B cell (primary cell): ENCODE data around the gene GRID1. TPM values are rescaled to one million over a fixed set of nuclear protein-coding genes. Genes with fewer than 3 reads are reported as not detected.

Source experiments
- ATAC-seq: fragments of 200-7000 bp; cut with Tn5 transposase; one replicate; pipeline ENCODE4 v1.10.0; 2021; ENCODE audit warnings: low read depth, mild to moderate bottlenecking, moderate number of reproducible peaks, moderate library complexity
- CTCF ChIA-PET: fragments of 350-600 bp; sonication (Branson Sonifier 250); formaldehyde crosslinking; loops from one replicate; lab custom pipeline; 2021; ENCODE audit warnings: antibody characterized with exemption, inconsistent platforms; lab: Charles Lee
- POLR2A ChIA-PET: fragments of 350-600 bp; sonication (Branson Sonifier 250); formaldehyde crosslinking; loops from one replicate; lab custom pipeline; 2021; ENCODE audit warnings: antibody characterized with exemption; lab: Charles Lee
- DNase-seq: peaks from one replicate; pipeline ENCODE4 v3.0.0; 2013
- H2AFZ ChIP-seq: 2 replicates; pipeline ENCODE4 v1.6.1; 2012; ENCODE audit warnings: mild to moderate bottlenecking, low read depth, low read length; ENCODE audit not compliant: insufficient read depth, poor library complexity, severe bottlenecking
- H3K27ac ChIP-seq, 2 donors: 1 replicate in 1 of 2; 2 replicates in 1 of 2; pipeline ENCODE4 v1.5.1; 2012 to 2013; ENCODE audit warnings: low read length in 2 of 2, mild to moderate bottlenecking in 2 of 2, moderate library complexity in 1 of 2
- H3K27me3 ChIP-seq, 4 experiments: fragments of 200-600 bp in 1 of 4; sonication (generic) in 1 of 4; replicated peaks in 1 of 4; 1 replicate in 2 of 4; 2 replicates in 2 of 4; pipeline versions ENCODE4 v1.6.1 to v1.7.0; 2013 to 2016; ENCODE audit warnings: low read length in 3 of 4, mild to moderate bottlenecking in 2 of 4, mixed read lengths in 1 of 4, moderate library complexity in 1 of 4; ENCODE audit not compliant: insufficient read depth in 4 of 4, control insufficient read depth in 3 of 4; ENCODE audit errors: control extremely low read depth in 1 of 4
- H3K36me3 ChIP-seq, 2 experiments: replicated peaks in 1 of 2; 1 replicate in 1 of 2; 2 replicates in 1 of 2; pipeline versions ENCODE4 v1.6.1 to v1.7.1; 2013; ENCODE audit warnings: low read length in 1 of 2; ENCODE audit not compliant: insufficient read depth in 2 of 2, control insufficient read depth in 1 of 2; ENCODE audit errors: control extremely low read depth in 1 of 2, extremely low read depth in 1 of 2
- H3K4me1 ChIP-seq, 2 donors: fragments of 200-600 bp in 1 of 2; sonication (generic) in 1 of 2; 1 replicate in 1 of 2; 2 replicates in 1 of 2; pipeline versions ENCODE4 v1.5.1 to v1.6.1; 2013 to 2017; ENCODE audit warnings: low read length in 2 of 2; ENCODE audit not compliant: control insufficient read depth in 2 of 2, insufficient read depth in 2 of 2
- H3K4me2 ChIP-seq: replicated peaks from 2 replicates; pipeline ENCODE3; 2012; ENCODE audit warnings: mild to moderate bottlenecking, low read depth, low read length; ENCODE audit not compliant: poor library complexity, severe bottlenecking
- H3K4me3 ChIP-seq, 5 experiments: fragments of 200-600 bp in 1 of 5; sonication (generic) in 1 of 5; 1 replicate in 3 of 5; 2 replicates in 2 of 5; pipeline versions ENCODE4 v1.5.1 to v1.7.0; 2011 to 2016; ENCODE audit warnings: low read length in 4 of 5, mild to moderate bottlenecking in 4 of 5, low read depth in 2 of 5, control low read depth in 1 of 5, moderate library complexity in 1 of 5; ENCODE audit not compliant: insufficient read depth in 1 of 5; ENCODE audit errors: control extremely low read depth in 1 of 5, extremely low read depth in 1 of 5
- H3K79me2 ChIP-seq: fragments of 200-600 bp; sonication (generic); one replicate; pipeline ENCODE4 v1.6.0; 2016; ENCODE audit warnings: low read length; ENCODE audit not compliant: control insufficient read depth, insufficient read depth
- H3K9ac ChIP-seq: fragments of 200-600 bp; sonication (generic); 2 replicates; pipeline ENCODE4 v1.6.1; 2017; ENCODE audit warnings: mild to moderate bottlenecking, low read length, moderate library complexity
- H3K9me3 ChIP-seq, 3 donors: one replicate each; pipeline versions ENCODE4 v1.6.1 to v1.7.1; 2013; ENCODE audit warnings: low read length in 2 of 3; ENCODE audit not compliant: control insufficient read depth in 2 of 3, insufficient read depth in 1 of 3; ENCODE audit errors: control extremely low read depth in 1 of 3
- H4K20me1 ChIP-seq: 2 replicates; pipeline ENCODE4 v1.6.0; 2012; ENCODE audit warnings: mild to moderate bottlenecking, low read length; ENCODE audit not compliant: insufficient read depth, control insufficient read depth, poor library complexity, severe bottlenecking
- H3K27ac Mint-ChIP-seq: one replicate; pipeline ENCODE4 v1.8.0; 2021; ENCODE audit warnings: mixed read lengths
- H3K27me3 Mint-ChIP-seq: one replicate; pipeline ENCODE4 v1.8.0; 2021; ENCODE audit warnings: mixed read lengths
- H3K4me1 Mint-ChIP-seq: one replicate; pipeline ENCODE4 v1.8.0; 2021; ENCODE audit warnings: mixed read lengths
- H3K4me3 Mint-ChIP-seq: one replicate; pipeline ENCODE4 v1.8.0; 2021; ENCODE audit warnings: mixed read lengths
- H3K9me3 Mint-ChIP-seq: one replicate; pipeline ENCODE4 v1.8.0; 2022; ENCODE audit warnings: mixed read lengths; ENCODE audit not compliant: insufficient read depth
- EZH2 ChIP-seq: IDR thresholded peaks from 2 replicates; pipeline ENCODE4 v1.6.1; 2012; ENCODE audit warnings: borderline replicate concordance, low read depth, mild to moderate bottlenecking, moderate library complexity, low read length; ENCODE audit not compliant: insufficient read depth, poor library complexity, severe bottlenecking
- WGBS: methylation state at CpG from one replicate; pipeline ENCODE4 v1.1.5; 2013; ENCODE audit warnings: missing lambda C conversion rate; ENCODE audit not compliant: insufficient coverage; 5-methylcytosine and 5-hydroxymethylcytosine counted together
- intact Hi-C: fragments of 100-400 bp; cut with micrococcal nuclease; formaldehyde crosslinking; loops from one replicate; pipeline ENCODE4 v1.10.0; 2022
- polyA plus RNA-seq: library from polyadenylated mRNA; depleted of rRNA; stranded (reverse); fragments of >200 nt; gene quantifications from 2 replicates; pipeline ENCODE4 v1.2.3, GENCODE V29; 2012
- total RNA-seq, 2 donors: library from RNA; stranded (reverse); fragments of 120-200 nt in 1 of 2; gene quantifications; 1 replicate in 1 of 2; 2 replicates in 1 of 2; pipeline versions ENCODE4 v1.2.3 to v1.2.4, GENCODE V29; 2013 to 2022
- TF ChIP-seq, protein P1 (sequence below): fragments of 200-600 bp; IDR thresholded peaks from one replicate; pipeline ENCODE4 v1.8.0; 2022; ENCODE audit warnings: antibody characterized with exemption, mild to moderate bottlenecking

The GRID1 gene
- total and polyA plus RNA-seq, 2 donors (not counting 1 experiment from before 2014, with no cell fraction given): not detected

GRCh38 chr10:86252556-86252955 is 114.0 kb downstream of the GRID1 start:
- no peak overlapping the region for H3K27ac ChIP-seq
- CTCF ChIA-PET: no interaction called here
- peaks cover 0 to 41% (median 5%) of the 10 kb centered on the region in 3 donors for H3K9me3 ChIP-seq
- Mint-ChIP-seq H3K27ac (no peak overlapping the region), H3K4me3 (no peak overlapping the region), H3K9me3 (peaks cover 6% of the 10 kb centered on the region), H3K4me1 (no peaks in the 10 kb centered on the region), H3K27me3 (peaks cover 21% of the 10 kb centered on the region)
- H3K4me3 ChIP-seq: no peak overlapping the region
- no peaks in the 10 kb centered on the region for H3K4me1 ChIP-seq
- DNase-seq (no peak), ATAC-seq (no peak)
- TF ChIP-seq EZH2: no peak
- TF ChIP-seq, protein P1, sequence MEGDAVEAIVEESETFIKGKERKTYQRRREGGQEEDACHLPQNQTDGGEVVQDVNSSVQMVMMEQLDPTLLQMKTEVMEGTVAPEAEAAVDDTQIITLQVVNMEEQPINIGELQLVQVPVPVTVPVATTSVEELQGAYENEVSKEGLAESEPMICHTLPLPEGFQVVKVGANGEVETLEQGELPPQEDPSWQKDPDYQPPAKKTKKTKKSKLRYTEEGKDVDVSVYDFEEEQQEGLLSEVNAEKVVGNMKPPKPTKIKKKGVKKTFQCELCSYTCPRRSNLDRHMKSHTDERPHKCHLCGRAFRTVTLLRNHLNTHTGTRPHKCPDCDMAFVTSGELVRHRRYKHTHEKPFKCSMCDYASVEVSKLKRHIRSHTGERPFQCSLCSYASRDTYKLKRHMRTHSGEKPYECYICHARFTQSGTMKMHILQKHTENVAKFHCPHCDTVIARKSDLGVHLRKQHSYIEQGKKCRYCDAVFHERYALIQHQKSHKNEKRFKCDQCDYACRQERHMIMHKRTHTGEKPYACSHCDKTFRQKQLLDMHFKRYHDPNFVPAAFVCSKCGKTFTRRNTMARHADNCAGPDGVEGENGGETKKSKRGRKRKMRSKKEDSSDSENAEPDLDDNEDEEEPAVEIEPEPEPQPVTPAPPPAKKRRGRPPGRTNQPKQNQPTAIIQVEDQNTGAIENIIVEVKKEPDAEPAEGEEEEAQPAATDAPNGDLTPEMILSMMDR: no peak
- H3K27me3 ChIP-seq: no peaks in the 10 kb centered on the region
- POLR2A ChIA-PET: no interaction called here
- intact Hi-C loops: no loop called here
- no peak overlapping the region for H3K9ac ChIP-seq
- H3K36me3 ChIP-seq: no peaks in the 10 kb centered on the region
- no peak overlapping the region for H2AFZ ChIP-seq
- no peaks in the 10 kb centered on the region for H4K20me1 ChIP-seq
- no peaks in the 10 kb centered on the region for H3K79me2 ChIP-seq
- 67% methylated on average over 1 of the region's 3 CpGs for WGBS
- no peak overlapping the region for H3K4me2 ChIP-seq

DNA sequence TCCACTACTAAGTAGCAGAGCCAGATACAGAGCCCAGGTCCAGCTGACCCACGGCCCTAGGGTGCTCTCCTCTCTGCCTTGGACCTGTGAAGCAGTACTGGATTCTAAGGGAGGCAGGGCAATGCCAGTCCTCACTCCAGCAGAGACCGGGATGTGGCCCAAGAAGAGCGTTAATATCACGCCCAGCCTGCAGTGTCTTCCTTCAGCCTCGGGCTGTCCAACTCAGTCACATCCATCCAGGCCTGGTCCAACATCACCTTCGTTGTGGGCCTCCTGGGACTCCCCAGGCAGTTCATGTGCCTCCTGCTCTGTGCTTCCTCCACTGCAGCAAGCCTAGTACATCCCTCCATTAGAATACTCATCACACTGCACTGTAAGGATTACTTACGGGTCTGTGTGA is 114.5 kb downstream of the GRID1 start:
- Histone ChIP-seq H3K36me3 (no peaks in the 10 kb centered on the region), H2AFZ (no peak overlapping the region), H3K79me2 (no peaks in the 10 kb centered on the region), H3K4me2 (no peak overlapping the region), H3K9ac (no peak overlapping the region), H3K9me3 (peaks cover 0 to 42% (median 5%) of the 10 kb centered on the region in 3 donors), H3K4me1 (no peaks in the 10 kb centered on the region), H3K27ac (no peak overlapping the region), H4K20me1 (no peaks in the 10 kb centered on the region), H3K27me3 (no peaks in the 10 kb centered on the region), H3K4me3 (no peak overlapping the region)
- Mint-ChIP-seq H3K27me3 (peaks cover 17% of the 10 kb centered on the region), H3K4me1 (no peaks in the 10 kb centered on the region), H3K27ac (no peak overlapping the region), H3K9me3 (peaks cover 6% of the 10 kb centered on the region), H3K4me3 (no peak overlapping the region)
- WGBS: 86% methylated on average over 6 of the region's 7 CpGs
- intact Hi-C loops: no loop called here
- ChIA-PET POLR2A (no interaction called here), CTCF (no interaction called here)
- ATAC-seq (no peak), DNase-seq (no peak)
- no peak for TF ChIP-seq EZH2
- TF ChIP-seq, protein P1: no peak
